Measurements from ENCODE around the gene PIGR. TPM values are rescaled to one million over a fixed set of nuclear protein-coding genes. Genes with fewer than 3 reads are reported as not detected.
A peak's percentile ranks its signal among the peaks of the same experiment; 100 is the strongest.

Gene PIGR
- total and polyA plus RNA-seq, 2 of the 4 experiments (the other 2 are of a cell fraction): not detected

DNA sequence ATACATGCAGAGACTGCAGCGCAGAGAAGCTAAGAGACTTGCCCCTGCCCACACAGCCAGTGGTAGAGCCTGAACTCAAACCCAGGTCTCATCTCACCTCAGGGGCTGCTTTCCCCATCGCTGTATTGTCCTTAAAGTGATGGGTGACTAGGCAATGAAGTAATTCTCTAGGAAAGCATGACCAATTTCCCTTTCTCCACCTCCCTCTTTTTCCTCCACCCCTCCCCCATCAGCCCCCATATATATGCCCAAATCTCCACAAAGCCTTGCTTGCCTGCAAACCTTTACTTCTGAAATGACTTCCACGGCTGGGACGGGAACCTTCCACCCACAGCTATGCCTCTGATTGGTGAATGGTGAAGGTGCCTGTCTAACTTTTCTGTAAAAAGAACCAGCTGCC lies 49.1 kb downstream of the PIGR start, which contains the start of gene IL24:
Gene IL24 (plus strand): TSS at position 269 of the 400 bp plus-strand sequence. CDS start 390 bp downstream, outside the sequence.
- Histone ChIP-seq H3K9me1 (ENCODE audit: insufficient read depth, low read length) (peaks cover 31% of the 10 kb centered on the region), H4K20me1 (ENCODE audit: insufficient read depth, low read length) (no peaks in the 10 kb centered on the region), H3K4me3 (ENCODE audit: insufficient read depth, low read depth, low read length) (no peak within 1 kb of the TSS), H2BK15ac (ENCODE audit: low read depth, low read length) (peak within 1 kb of the TSS; percentile 97), H3K9me3 (ENCODE audit: control insufficient read depth, insufficient read depth, low read length) (no peaks in the 10 kb centered on the region), H2AFZ (replicated peaks; ENCODE audit: low read length, poor library complexity) (peak within 1 kb of the TSS; percentile 74), H2BK20ac (ENCODE audit: low read depth, low read length) (peak within 1 kb of the TSS; percentile 95), H4K8ac (ENCODE audit: low read depth in 2 of 2, low read length in 2 of 2) (peak within 1 kb of the TSS; percentile 38 to 88; a peak in 3 of 4 replicates), H3K9ac (ENCODE audit: low read depth, low read length) (no peak within 1 kb of the TSS), H3K36me3 (ENCODE audit: control insufficient read depth, insufficient read depth, low read length) (no peaks in the 10 kb centered on the region), H3K23ac (ENCODE audit: low read depth, low read length) (peak within 1 kb of the TSS; percentile 85), H3K4ac (ENCODE audit: low read depth, low read length) (peak within 1 kb of the TSS; percentile 96), H3K27ac (ENCODE audit: insufficient read depth, low read length) (peak within 1 kb of the TSS; percentile 85), H3K4me2 (ENCODE audit: low read depth, low read length) (peak within 1 kb of the TSS; percentile 60), H3K27me3 (ENCODE audit: control insufficient read depth, insufficient read depth, low read length) (no peaks in the 10 kb centered on the region), H3K14ac (replicated peaks; ENCODE audit: low read depth, low read length) (peak within 1 kb of the TSS; percentile 94), H3K79me1 (ENCODE audit: low read depth in 1 of 2, low read length in 2 of 2) (peaks cover 0 to 23% of the 10 kb centered on the region in 2 experiments; a peak in 1 of 4 replicates), H3K18ac (ENCODE audit: low read depth, low read length) (peak within 1 kb of the TSS; percentile 86), H2AK9ac (replicated peaks; ENCODE audit: low read depth, low read length, poor library complexity) (peak within 1 kb of the TSS; percentile 77), H3K56ac (ENCODE audit: extremely low read depth, insufficient read depth, low read length) (peak within 1 kb of the TSS; percentile 50; the same call in 1 of the 2 replicates), H3K4me1 (ENCODE audit: control insufficient read depth, insufficient read depth, low read length) (peaks cover 28% of the 10 kb centered on the region), H4K5ac (ENCODE audit: low read depth, low read length) (peak within 1 kb of the TSS; percentile 94), H2BK120ac (ENCODE audit: low read depth, low read length) (peak within 1 kb of the TSS; percentile 92), H4K91ac (ENCODE audit: insufficient read depth, low read depth, low read length) (peak within 1 kb of the TSS; percentile 84), H2AK5ac (ENCODE audit: low read depth, low read length) (peak within 1 kb of the TSS; percentile 92), H2BK5ac (ENCODE audit: low read depth, low read length, poor library complexity, severe bottlenecking) (peak within 1 kb of the TSS; percentile 87)
- ATAC-seq (ENCODE audit: low read depth) (no peak), DNase-seq (no peak)
- intact Hi-C loops (cut with micrococcal nuclease) (no loop called here), dilution Hi-C loops (cut with HindIII; ENCODE audit: low sequenced_read_pairs, unreplicated experiment) (no loop called here), in situ Hi-C loops (cut with MboI; ENCODE audit: low sequenced_read_pairs) (no loop called here)
- WGBS, 2 experiments (ENCODE audit: extremely low coverage in 2 of 2, insufficient read length in 1 of 2): no CpG with 5 or more reads among the region's 4 CpGs
- ChIA-PET POLR2A (ENCODE audit: unreplicated experiment) (no interaction called here), CTCF (interaction anchor here (0.6 kb wide), 1 partner anchor 1133 kb away, joined by 4 read pairs; no protein-coding TSS in a partner anchor)
- TF ChIP-seq BHLHE40 (IDR thresholded peaks at IDR 0.05; ENCODE audit: low read depth, low read length): no peak
- no peak for TF ChIP-seq NFE2L2 (IDR thresholded peaks at IDR 0.05; ENCODE audit: low read depth, low read length)
- TF ChIP-seq CHD1 (IDR thresholded peaks at IDR 0.05; ENCODE audit: low read depth, low read length): no peak
- TF ChIP-seq RCOR1 (IDR thresholded peaks at IDR 0.05; ENCODE audit: insufficient replicate concordance, low read length): no peak
- no peak for TF ChIP-seq POLR2A (IDR thresholded peaks at IDR 0.05; ENCODE audit: low read depth, low read length)
- no peak for TF ChIP-seq SMC3 (IDR thresholded peaks at IDR 0.05; ENCODE audit: low read depth, low read length)
- TF ChIP-seq MAZ (IDR thresholded peaks at IDR 0.05; ENCODE audit: borderline replicate concordance, low read depth, low read length): no peak
- TF ChIP-seq MAFK (IDR thresholded peaks at IDR 0.05; ENCODE audit: low read depth, low read length): no peak
- TF ChIP-seq, protein P1, sequence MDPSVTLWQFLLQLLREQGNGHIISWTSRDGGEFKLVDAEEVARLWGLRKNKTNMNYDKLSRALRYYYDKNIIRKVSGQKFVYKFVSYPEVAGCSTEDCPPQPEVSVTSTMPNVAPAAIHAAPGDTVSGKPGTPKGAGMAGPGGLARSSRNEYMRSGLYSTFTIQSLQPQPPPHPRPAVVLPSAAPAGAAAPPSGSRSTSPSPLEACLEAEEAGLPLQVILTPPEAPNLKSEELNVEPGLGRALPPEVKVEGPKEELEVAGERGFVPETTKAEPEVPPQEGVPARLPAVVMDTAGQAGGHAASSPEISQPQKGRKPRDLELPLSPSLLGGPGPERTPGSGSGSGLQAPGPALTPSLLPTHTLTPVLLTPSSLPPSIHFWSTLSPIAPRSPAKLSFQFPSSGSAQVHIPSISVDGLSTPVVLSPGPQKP (IDR thresholded peaks at IDR 0.05; ENCODE audit: borderline replicate concordance, low read depth, low read length): no peak
- TF ChIP-seq, protein P2, sequence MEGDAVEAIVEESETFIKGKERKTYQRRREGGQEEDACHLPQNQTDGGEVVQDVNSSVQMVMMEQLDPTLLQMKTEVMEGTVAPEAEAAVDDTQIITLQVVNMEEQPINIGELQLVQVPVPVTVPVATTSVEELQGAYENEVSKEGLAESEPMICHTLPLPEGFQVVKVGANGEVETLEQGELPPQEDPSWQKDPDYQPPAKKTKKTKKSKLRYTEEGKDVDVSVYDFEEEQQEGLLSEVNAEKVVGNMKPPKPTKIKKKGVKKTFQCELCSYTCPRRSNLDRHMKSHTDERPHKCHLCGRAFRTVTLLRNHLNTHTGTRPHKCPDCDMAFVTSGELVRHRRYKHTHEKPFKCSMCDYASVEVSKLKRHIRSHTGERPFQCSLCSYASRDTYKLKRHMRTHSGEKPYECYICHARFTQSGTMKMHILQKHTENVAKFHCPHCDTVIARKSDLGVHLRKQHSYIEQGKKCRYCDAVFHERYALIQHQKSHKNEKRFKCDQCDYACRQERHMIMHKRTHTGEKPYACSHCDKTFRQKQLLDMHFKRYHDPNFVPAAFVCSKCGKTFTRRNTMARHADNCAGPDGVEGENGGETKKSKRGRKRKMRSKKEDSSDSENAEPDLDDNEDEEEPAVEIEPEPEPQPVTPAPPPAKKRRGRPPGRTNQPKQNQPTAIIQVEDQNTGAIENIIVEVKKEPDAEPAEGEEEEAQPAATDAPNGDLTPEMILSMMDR (conservative IDR thresholded peaks at IDR 0.05; ENCODE audit: low read depth, low read length): no peak
- no peak for TF ChIP-seq CEBPB (IDR thresholded peaks at IDR 0.05; ENCODE audit: low read depth, low read length)
- TF ChIP-seq MXI1 (IDR thresholded peaks at IDR 0.05; ENCODE audit: borderline replicate concordance, low read depth, low read length): no peak
- TF ChIP-seq RFX5 (IDR thresholded peaks at IDR 0.05; ENCODE audit: low read depth, low read length): no peak
- no peak for TF ChIP-seq RAD21 (IDR thresholded peaks at IDR 0.05; ENCODE audit: low read length)
- no peak for TF ChIP-seq FOS (IDR thresholded peaks at IDR 0.05; ENCODE audit: low read depth, low read length)
- TF ChIP-seq, protein P3, sequence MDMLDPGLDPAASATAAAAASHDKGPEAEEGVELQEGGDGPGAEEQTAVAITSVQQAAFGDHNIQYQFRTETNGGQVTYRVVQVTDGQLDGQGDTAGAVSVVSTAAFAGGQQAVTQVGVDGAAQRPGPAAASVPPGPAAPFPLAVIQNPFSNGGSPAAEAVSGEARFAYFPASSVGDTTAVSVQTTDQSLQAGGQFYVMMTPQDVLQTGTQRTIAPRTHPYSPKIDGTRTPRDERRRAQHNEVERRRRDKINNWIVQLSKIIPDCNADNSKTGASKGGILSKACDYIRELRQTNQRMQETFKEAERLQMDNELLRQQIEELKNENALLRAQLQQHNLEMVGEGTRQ (IDR thresholded peaks at IDR 0.05; ENCODE audit: low read depth, low read length): no peak
- BruUV-seq (replicated peaks): no TSS peak

All from IMR-90 (cell line).